Measurements from ENCODE around the gene ARID1B. TPM values are rescaled to one million over a fixed set of nuclear protein-coding genes. Genes with fewer than 3 reads are reported as not detected.
A peak's percentile ranks its signal among the peaks of the same experiment; 100 is the strongest.

The ARID1B gene
- total and polyA plus RNA-seq, 9 of the 15 experiments (the other 6 are each of a cell fraction or from before 2014, with no cell fraction given), result 12.5 to 50.5 (median 25.8) TPM

GRCh38 chr6:157025437-157025836, 248.3 kb downstream of the ARID1B start:
- Histone ChIP-seq H3K27ac (ENCODE audit: extremely low read depth, low read depth, low read length) (no peak overlapping the region), H3K4me2 (ENCODE audit: insufficient read depth, low read length) (no peak overlapping the region), H3K9ac (ENCODE audit: insufficient read depth in 1 of 2, low read depth in 2 of 2, low read length in 2 of 2) (no peak overlapping the region), H3K9me1 (ENCODE audit: control insufficient read depth, insufficient read depth, low read length) (no peaks in the 10 kb centered on the region), H3K4me3 (no peak overlapping the region), H3K27me3 (ENCODE audit: control insufficient read depth in 2 of 2, insufficient read depth in 2 of 2, low read length in 2 of 2) (no peaks in the 10 kb centered on the region), H2AFZ (ENCODE audit: low read depth, low read length) (no peak overlapping the region), H3K79me2 (ENCODE audit: control insufficient read depth, insufficient read depth, low read length) (peaks cover 43% of the 10 kb centered on the region), H3K36me3 (ENCODE audit: control insufficient read depth, insufficient read depth, low read length) (no peaks in the 10 kb centered on the region), H3K4me1 (replicated peaks in 1 of 2; ENCODE audit: control insufficient read depth in 2 of 2, insufficient read depth in 2 of 2, low read length in 2 of 2) (peaks cover 5 to 11% of the 10 kb centered on the region in 2 experiments; a peak in 2 of 5 replicates), H3K9me3 (replicated peaks; ENCODE audit: control insufficient read depth, insufficient read depth, low read depth, low read length) (peaks cover 5% of the 10 kb centered on the region; the same call in 1 of the 2 replicates), H4K20me1 (replicated peaks; ENCODE audit: control insufficient read depth, insufficient read depth, low read length) (no peaks in the 10 kb centered on the region)
- POLR2A ChIA-PET, result no interaction called here
- DNase-seq (ENCODE audit: extremely low read depth in 1 of 4, low spot score in 3 of 4) (no peak), FAIRE-seq (peak; percentile 23), ATAC-seq (no peak)
- in situ Hi-C loops (cut with MboI), result no loop called here
- intact Hi-C loops (cut with micrococcal nuclease), result loop anchor here (10.0 kb wide), 1 partner anchor 341 kb away; no protein-coding TSS in a partner anchor
- WGBS (ENCODE audit: insufficient coverage, low coverage, missing lambda C conversion rate), result 59% methylated on average over 1 of the region's 1 CpG
- CTCF ChIA-PET (ENCODE audit: low intra/inter-chr PET ratio), result no interaction called here
- no TSS peak for BruUV-seq (replicated peaks)
- TF ChIP-seq BRF1 (IDR thresholded peaks at IDR 0.05; ENCODE audit: borderline replicate concordance, extremely low read depth, insufficient read length) (no peak), SAFB2 (IDR thresholded peaks at IDR 0.05; ENCODE audit: borderline replicate concordance, low read depth, low read length, severe bottlenecking) (no peak), ZNF766 (CRISPR knock-in tag; conservative IDR thresholded peaks at IDR 0.05) (no peak), ATF3 (IDR thresholded peaks at IDR 0.05) (peak; percentile 24; the same call in 1 of the 2 replicates), ATF3 (CRISPR knock-in tag; conservative IDR thresholded peaks at IDR 0.05) (no peak), E2F6 (IDR thresholded peaks at IDR 0.05; ENCODE audit: borderline replicate concordance in 1 of 2, extremely low read depth in 1 of 2, insufficient read depth in 1 of 2, insufficient read length in 1 of 2, low read depth in 1 of 2, low read length in 1 of 2, poor library complexity in 1 of 2, severe bottlenecking in 1 of 2) (no peak), CBX5 (IDR thresholded peaks at IDR 0.05; ENCODE audit: borderline replicate concordance, low read depth) (peak; percentile 75; the same call in 1 of the 2 replicates), HOXB6 (CRISPR knock-in tag; IDR thresholded peaks at IDR 0.05; ENCODE audit: borderline replicate concordance) (no peak), CSDE1 (IDR thresholded peaks at IDR 0.05) (no peak), TRIM24 (IDR thresholded peaks at IDR 0.05) (peak; percentile 90 to 92), ELK1 (CRISPR knock-in tag; IDR thresholded peaks at IDR 0.05) (no peak), PPARD (CRISPR knock-in tag; IDR thresholded peaks at IDR 0.05) (no peak), MXI1 (IDR thresholded peaks at IDR 0.05; ENCODE audit: low read depth, low read length) (no peak), HMG20A (CRISPR knock-in tag; conservative IDR thresholded peaks at IDR 0.05) (no peak), ARNT (IDR thresholded peaks at IDR 0.05) (0 out of 4 replicates have a peak, but pooled peaks of 1 of the 2 experiments have one; percentile 31), ZNF140 (CRISPR knock-in tag; IDR thresholded peaks at IDR 0.05) (no peak), EHMT2 (IDR thresholded peaks at IDR 0.05) (peak; percentile 42; the same call in 1 of the 2 replicates), LEF1 (IDR thresholded peaks at IDR 0.05) (0 out of 2 replicates have a peak, but pooled peaks have one; percentile 30), CC2D1A (IDR thresholded peaks at IDR 0.05) (peak; percentile 60), SP1 (CRISPR knock-in tag; IDR thresholded peaks at IDR 0.05) (no peak), XRCC3 (IDR thresholded peaks at IDR 0.05) (0 out of 2 replicates have a peak, but pooled peaks have one; percentile 50)
